Stimulated activated CD8-positive, alpha-beta memory T cell treated with anti-CD3 and anti-CD28 coated beads, Interleukin-2, amount 100 ng/mL, for 1 hour (primary cell): ENCODE data around the gene CLDN22.

ENCODE experiments used
- DNase-seq, 2 donors: peaks; one replicate each; pipeline ENCODE4 v3.0.0-alpha.2; 2020; ENCODE audit warnings: low read depth in 2 of 2

The CLDN22 gene

DNA sequence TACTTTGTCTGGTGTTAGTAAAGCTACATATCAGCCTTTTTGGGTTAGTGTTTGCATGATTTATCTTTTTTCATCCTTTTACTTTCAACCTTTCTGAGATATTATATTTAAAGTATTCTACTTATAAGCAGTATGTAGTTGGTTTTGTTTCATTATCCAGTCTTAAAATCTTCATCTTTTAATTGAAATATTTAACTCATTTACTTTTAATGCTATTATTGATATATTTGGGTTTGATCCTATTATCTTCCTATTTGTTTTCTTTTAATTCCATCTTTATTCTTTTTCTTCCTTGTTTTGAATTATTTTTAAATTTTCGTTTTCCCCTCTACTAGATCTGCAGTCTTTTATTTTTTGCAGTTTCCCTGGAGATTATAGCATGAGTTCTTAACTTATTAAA is 44.0 kb downstream of the CLDN22 start:
- DNase-seq, result no peak

- no peak for DNase-seq
Observed at GRCh38 chr4:183272384-183272783, 47.7 kb downstream of the CLDN22 start.

- no peak for DNase-seq
Observed at GRCh38 chr4:183268556-183268955, 51.5 kb downstream of the CLDN22 start.
